CD1c-positive myeloid dendritic cell (primary cell): ENCODE measurements around the gene DEPDC7.
"Not testable (repeated sequence)": the region's sequence is repeated elsewhere in the genome, so short reads cannot be mapped to it uniquely, and the experiment has no call there.

ENCODE experiments used
- DNase-seq: peaks from one replicate; pipeline ENCODE4 v3.0.0-alpha.2; 2016; ENCODE audit errors: extremely low spot score

DEPDC7 gene

DNA sequence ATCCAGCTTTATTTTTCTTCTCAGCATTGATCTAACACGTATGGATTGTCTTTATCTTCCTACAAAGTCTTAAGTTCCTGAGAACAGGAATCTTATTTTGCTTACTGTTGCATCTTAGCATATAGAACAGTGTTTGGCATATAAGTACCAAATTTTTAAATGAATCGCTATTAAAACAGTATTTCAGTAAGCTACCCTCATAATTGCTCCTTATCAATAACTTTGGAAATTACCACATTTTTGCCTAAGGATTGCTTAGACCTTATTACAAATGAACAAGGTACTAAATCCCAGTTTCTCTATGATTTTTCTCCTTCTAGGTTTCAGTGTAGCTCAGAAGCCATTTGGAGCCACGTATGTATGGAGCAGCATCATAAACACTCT is 9.7 kb downstream of the DEPDC7 start:
- no peak for DNase-seq

- no peak for DNase-seq
These were observed 11.6 kb downstream of the DEPDC7 start for GRCh38 chr11:33027233-33027632.

GRCh38 chr11:33027846-33028536 is 12.3 kb downstream of the DEPDC7 start:
- no peak for DNase-seq

GRCh38 chr11:33028537-33028914 is 12.8 kb downstream of the DEPDC7 start:
- no peak for DNase-seq

DNA sequence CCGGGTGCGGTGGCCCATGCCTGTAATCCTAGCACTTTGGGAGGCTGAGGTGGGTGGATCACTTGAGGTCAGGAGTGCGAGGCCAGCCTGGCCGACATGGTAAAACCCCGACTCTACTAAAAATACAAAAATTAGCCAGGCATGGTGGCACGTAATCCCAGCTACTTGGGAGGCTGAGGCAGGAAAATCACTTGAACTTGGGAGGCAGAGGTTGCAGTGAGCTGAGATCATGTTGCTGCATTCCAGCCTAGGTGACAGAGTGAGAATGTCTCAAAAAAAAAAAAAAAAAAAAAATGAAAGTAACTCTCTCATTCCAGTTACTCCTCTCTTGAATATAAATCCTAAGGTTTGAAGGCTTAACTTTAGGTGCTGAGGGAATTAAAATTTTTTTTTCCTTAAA is 13.5 kb downstream of the DEPDC7 start:
- DNase-seq = not testable (repeated sequence)

- no peak for DNase-seq
These were observed 17.8 kb downstream of the DEPDC7 start for GRCh38 chr11:33033493-33033892.

DNA sequence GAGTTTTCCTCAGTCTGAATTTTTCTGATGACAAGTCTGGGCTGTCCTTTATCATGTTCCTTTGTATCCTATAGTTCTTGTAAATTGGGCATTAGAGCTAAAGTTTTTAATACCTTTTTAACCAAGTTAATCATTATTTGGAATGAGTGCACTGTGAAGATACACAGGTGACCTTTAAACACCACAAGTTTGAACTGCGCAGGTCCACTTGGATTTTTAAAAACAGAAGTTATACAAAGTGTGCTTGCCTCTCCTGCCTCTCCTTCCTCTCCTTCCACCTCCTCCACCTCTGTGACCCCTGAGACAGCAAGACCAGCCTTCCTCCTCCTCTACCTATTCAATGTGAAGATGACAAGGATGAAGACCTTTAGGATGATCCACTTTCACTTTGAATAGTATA is 19.3 kb downstream of the DEPDC7 start:
- DNase-seq = no peak

DNA sequence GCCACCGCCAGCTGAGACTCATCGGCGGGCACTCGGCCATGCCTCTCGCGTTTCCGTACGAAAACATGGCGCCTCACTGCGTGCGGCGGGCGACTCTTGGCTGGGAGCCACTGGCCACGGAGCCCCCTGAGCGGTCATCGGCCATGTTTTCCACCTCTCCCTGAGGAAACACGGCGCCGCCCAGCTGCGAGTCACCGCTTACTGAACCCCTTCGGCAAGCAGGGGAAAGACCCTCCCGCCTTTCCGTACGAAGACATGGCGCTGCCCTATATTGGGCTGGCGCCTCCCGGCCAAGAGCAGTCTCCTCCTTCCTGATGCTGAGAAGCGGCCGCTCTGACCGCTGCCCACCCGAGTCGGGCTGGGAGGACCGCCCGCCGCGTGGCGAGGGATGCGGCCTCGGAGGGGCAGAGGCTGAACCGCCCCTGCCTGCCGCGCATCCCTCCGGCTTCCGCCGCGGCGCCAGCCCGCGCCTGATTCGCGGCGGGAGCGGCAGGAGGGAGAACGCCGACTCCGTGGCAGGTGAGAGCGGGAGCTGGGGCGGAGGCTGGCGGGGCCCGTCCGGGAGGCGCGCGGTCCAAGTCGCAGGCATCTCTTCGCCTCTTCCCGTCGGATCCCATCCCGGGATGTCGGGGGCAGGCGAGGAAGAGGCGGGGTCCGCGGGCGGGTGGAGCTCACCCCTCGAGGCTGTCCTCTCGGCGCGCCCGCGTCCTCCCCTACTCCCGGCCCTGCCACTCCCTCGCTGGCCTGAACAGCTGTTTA is 23.8 kb downstream of the DEPDC7 start, which contains the start of gene TCP11L1:
TSS of gene TCP11L1 (plus strand) at position 299 of the 759 bp plus-strand sequence. CDS start 4,202 bp downstream, outside the sequence.
- DNase-seq = peak; percentile 75

DNA sequence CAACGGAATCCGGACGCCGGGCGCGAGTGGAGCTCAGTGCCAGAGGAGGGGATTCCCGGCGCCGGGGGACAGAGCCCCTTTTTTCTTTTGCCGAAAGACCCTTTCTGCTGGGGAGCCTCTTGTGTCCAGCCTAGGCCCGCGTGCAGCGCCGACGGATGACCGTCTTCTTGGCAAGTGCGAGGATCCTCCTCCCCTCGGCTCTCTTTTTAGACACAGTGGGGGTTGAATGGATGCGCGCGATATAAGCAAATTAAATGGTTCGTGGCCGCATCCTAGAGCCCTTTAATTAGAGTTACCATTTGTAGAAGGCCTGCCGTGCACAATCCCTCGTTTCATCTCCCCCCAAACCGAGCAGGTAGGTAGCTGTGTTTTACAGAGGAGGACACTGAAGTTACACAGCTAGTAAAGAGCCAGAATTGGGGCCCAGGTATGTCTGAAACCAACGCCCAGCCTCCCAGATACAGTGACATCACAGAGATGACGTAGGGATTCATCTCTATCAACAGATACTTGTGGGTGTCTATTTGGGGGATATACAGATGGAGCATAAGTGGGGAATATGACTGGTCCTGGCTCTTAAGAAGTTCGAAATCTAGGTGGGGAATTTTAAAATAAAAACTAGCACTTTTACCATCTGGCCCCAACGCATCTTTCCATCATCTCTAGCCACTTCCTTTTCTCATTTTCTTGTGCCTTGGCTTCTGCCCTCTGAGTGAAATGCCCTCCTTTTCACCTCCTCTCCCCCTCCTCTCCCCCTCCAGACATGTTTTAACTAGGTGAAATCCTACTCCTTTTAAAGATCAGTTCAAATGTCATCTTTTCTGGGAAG is 24.6 kb downstream of the DEPDC7 start:
- DNase-seq = no peak

DNA sequence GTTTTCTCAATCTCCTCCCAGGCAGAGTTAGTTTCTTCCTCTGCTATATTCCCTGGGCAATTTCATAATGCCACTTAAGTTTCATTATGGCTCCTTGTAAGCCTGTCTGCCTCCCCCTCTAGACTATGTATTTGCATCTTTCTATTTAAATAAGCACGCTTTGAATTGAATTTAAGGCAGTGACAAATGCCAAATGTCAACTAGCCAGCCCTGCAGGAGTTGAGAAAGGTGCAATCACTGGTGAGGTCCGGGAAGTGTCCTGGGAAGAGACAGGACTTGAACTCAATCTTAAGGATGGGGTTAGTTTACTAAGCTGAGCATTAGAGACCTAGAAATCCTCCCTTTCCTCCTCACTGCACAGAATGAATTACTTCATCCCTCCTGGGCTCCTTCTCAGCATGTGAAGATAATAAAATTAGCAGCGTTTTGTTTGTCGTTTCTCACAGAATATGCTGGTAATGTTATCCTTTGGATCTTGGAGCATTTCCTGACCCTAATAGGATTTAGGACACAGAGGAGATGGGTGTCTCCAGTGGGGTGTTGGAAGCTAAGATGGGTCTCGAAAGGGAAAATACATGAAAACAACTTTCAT is 25.3 kb downstream of the DEPDC7 start:
- no peak for DNase-seq

- no peak for DNase-seq
These were observed 27.6 kb downstream of the DEPDC7 start for GRCh38 chr11:33043221-33043830.

DNA sequence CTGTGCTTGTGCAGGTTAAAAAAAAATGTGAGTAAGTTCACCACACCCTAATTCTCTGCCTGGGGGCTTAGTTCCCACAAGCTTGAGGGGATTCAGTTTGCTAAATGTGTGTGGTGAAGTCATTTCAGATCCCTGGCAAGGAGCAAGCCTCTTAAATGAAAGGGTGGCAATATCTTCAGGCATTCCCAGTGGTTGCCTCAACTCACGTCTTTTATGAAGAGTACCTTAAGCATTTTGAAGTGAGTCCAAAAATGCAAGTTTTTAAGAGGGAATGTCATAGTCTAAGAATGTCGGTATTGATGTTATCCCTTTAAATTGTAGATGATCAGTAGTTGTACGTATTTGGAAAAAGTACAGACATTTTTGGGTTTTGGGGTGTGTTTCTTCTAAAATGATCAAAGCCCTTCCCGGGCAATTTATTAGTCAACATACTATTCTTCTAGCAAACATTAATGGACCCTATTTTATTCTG is 28.6 kb downstream of the DEPDC7 start:
- no peak for DNase-seq

- DNase-seq = no peak
These were observed 30.0 kb downstream of the DEPDC7 start for GRCh38 chr11:33045551-33046255.

DNA sequence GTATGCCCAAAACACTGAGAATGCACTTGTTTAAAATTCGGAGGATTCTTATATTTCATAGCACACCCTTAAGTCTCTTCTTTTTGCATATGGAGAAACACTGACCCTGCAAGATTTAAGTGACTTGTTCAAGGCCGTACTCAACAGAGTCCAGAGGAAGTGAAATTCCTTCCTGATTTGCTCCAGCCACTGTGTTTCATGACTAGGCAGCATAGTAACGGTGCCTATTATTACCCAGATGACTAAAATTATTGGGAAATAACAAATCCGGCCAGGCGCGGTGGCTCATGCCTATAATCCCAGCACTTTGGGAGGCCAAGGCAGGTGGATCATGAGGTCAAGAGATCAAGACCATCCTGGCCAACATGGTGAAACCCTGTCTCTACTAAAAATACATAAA is 33.0 kb downstream of the DEPDC7 start:
- peak; percentile 89 for DNase-seq

DNA sequence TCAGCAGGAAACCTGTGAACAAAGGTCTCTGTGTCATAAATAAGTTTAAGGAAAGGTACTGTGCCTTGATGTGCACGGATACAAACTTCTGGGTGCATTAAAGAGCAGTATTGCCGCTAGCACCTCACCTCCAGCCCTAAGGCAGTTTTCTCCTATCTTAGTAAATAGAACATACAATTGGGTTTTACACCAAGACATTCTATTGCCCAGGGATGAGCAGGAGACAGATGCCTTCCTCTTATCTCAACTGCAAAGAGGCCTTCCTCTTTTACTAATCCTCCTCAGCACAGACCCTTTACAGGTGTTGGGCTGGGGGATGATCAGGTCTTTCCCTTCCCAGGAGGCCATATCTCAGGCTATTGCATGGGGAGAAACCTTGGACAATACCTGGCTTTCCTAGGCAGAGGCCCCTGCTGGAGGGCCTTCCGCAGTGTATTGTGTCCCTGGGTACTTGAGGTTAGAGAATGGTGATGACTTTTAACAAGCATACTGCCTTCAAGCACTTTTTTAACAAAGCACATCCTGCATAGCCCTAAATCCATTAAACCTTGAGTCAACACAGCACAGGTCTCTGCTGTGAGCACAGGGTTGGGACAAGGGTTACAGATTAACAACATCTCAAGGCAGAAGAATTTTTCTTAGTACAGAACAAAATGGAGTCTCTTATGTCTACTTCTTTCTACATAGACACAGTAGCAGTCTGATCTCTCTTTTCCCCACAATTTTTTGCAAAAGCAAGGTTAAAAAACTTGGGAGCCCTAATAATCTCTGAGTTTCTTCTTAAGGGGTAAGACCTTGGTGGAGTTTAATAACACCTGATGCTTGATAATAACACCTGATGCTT is 34.1 kb downstream of the DEPDC7 start:
- DNase-seq = not testable (repeated sequence)

- peak; percentile 80 for DNase-seq
These were observed 36.6 kb downstream of the DEPDC7 start for GRCh38 chr11:33052231-33052630.

- DNase-seq = no peak
These were observed 39.7 kb downstream of the DEPDC7 start for GRCh38 chr11:33055375-33055774.

GRCh38 chr11:33057284-33057683 is 41.6 kb downstream of the DEPDC7 start:
- no peak for DNase-seq

- no peak for DNase-seq
These were observed 43.8 kb downstream of the DEPDC7 start for GRCh38 chr11:33059331-33060007.
